CD4-positive, alpha-beta T cell treated with Interleukin-12 subunit alpha and Interleukin-12 subunit beta, for 1 hour (primary cell): ENCODE measurements around the gene DNM2.
"Not testable (repeated sequence)": the region's sequence is repeated elsewhere in the genome, so short reads cannot be mapped to it uniquely, and the experiment has no call there.

Source experiments
- DNase-seq: peaks from one replicate; pipeline ENCODE4 v3.0.0-alpha.2; 2020

The DNM2 gene

GRCh38 chr19:10752913-10753704 lies 35.2 kb downstream of the DNM2 start:
- no peak for DNase-seq

GRCh38 chr19:10756371-10756770 lies 38.5 kb downstream of the DNM2 start:
- DNase-seq = no peak

GRCh38 chr19:10756791-10757190 lies 38.9 kb downstream of the DNM2 start:
- DNase-seq = no peak

GRCh38 chr19:10758050-10758449 lies 40.2 kb downstream of the DNM2 start:
- DNase-seq = not testable (repeated sequence)

GRCh38 chr19:10758978-10759377 lies 41.1 kb downstream of the DNM2 start:
- DNase-seq = no peak

GRCh38 chr19:10760273-10760944 lies 42.5 kb downstream of the DNM2 start:
- DNase-seq = peak; percentile 20

- no peak for DNase-seq
These were observed 43.8 kb downstream of the DNM2 start for GRCh38 chr19:10761443-10762250.

GRCh38 chr19:10762656-10763055 lies 44.8 kb downstream of the DNM2 start:
- peak; percentile 50 for DNase-seq

- DNase-seq = no peak
These were observed 45.5 kb downstream of the DNM2 start for GRCh38 chr19:10763411-10763810.

- DNase-seq = no peak
These were observed 46.0 kb downstream of the DNM2 start for GRCh38 chr19:10763828-10764339.

GRCh38 chr19:10764340-10764894 lies 46.5 kb downstream of the DNM2 start:
- DNase-seq = no peak

GRCh38 chr19:10766049-10766623 lies 48.3 kb downstream of the DNM2 start:
- DNase-seq = no peak

- DNase-seq = no peak
These were observed 48.9 kb downstream of the DNM2 start for GRCh38 chr19:10766671-10767201.

- no peak for DNase-seq
These were observed 49.8 kb downstream of the DNM2 start for GRCh38 chr19:10767726-10768125.

GRCh38 chr19:10768369-10768768 lies 50.5 kb downstream of the DNM2 start:
- no peak for DNase-seq

GRCh38 chr19:10768936-10769335 lies 51.1 kb downstream of the DNM2 start:
- DNase-seq = no peak

GRCh38 chr19:10769533-10770491 lies 51.9 kb downstream of the DNM2 start:
- peak; percentile 40 for DNase-seq

- DNase-seq = no peak
These were observed 56.1 kb downstream of the DNM2 start for GRCh38 chr19:10773969-10774368.

- no peak for DNase-seq
These were observed 57.0 kb downstream of the DNM2 start for GRCh38 chr19:10774893-10775292.

GRCh38 chr19:10776900-10777650 lies 59.2 kb downstream of the DNM2 start:
- no peak for DNase-seq
